K562 (cell line): ENCODE data around the gene HIVEP2. TPM values are rescaled to one million over a fixed set of nuclear protein-coding genes. Genes with fewer than 3 reads are reported as not detected.
A peak's percentile ranks its signal among the peaks of the same experiment; 100 is the strongest.

Experiments used
- ATAC-seq: fragments of 200-7000 bp; cut with Tn5 transposase; 3 replicates; pipeline ENCODE4 v1.9.1; 2020; ENCODE audit warnings: moderate library complexity
- BruUV-seq: library from RNA; stranded (reverse); fragments of 400-500 nt; replicated peaks from 2 replicates; lab custom pipeline; 2021; lab: Mats Ljungman, UMichigan
- CTCF ChIA-PET: fragments of 300-600 bp; formaldehyde crosslinking; extraction: SDS; loops from one replicate; lab custom pipeline; 2021; ENCODE audit warnings: low intra/inter-chr PET ratio; lab: Yijun Ruan, JAX
- POLR2A ChIA-PET: fragments of 300-600, 350-650 bp; sonication (Branson Sonifier 250); formaldehyde crosslinking; extraction: SDS; loops from one replicate; lab custom pipeline; 2021; ENCODE audit warnings: antibody characterized with exemption, inconsistent platforms; lab: Yijun Ruan, JAX
- DNase-seq, 4 experiments: peaks; one replicate each; pipeline versions ENCODE4 v3.0.0 to v3.0.0-alpha.2; 2011 to 2018; ENCODE audit warnings: low spot score in 3 of 4, mixed read lengths in 3 of 4; ENCODE audit errors: extremely low read depth in 1 of 4
- FAIRE-seq: peaks from 2 replicates; lab custom pipeline; 2011; peaks lifted over from hg19 to GRCh38; lab: Jason Lieb, UNC
- H2AFZ ChIP-seq: 2 replicates; pipeline ENCODE4 v1.6.0; 2011; ENCODE audit warnings: low read depth, low read length, control low read depth, inconsistent platforms
- H3K27ac ChIP-seq: fragments of 200-600 bp; 3 replicates; pipeline ENCODE4 v1.8.0; 2011; ENCODE audit warnings: low read depth, mild to moderate bottlenecking, control low read depth, inconsistent platforms, low read length, moderate library complexity, mixed read lengths; ENCODE audit errors: extremely low read depth
- H3K27me3 ChIP-seq, 2 experiments: fragments of 300-600 bp in 1 of 2; 2 replicates in 1 of 2; 3 replicates in 1 of 2; pipeline versions ENCODE4 v1.6.0 to v1.8.0; 2011; ENCODE audit warnings: inconsistent platforms in 2 of 2, low read length in 2 of 2, mild to moderate bottlenecking in 1 of 2, mixed read lengths in 1 of 2, moderate library complexity in 1 of 2; ENCODE audit not compliant: control insufficient read depth in 2 of 2, insufficient read depth in 2 of 2
- H3K36me3 ChIP-seq: fragments of 300-600 bp; 3 replicates; pipeline ENCODE4 v1.8.0; 2011; ENCODE audit warnings: mild to moderate bottlenecking, low read length, inconsistent platforms; ENCODE audit not compliant: control insufficient read depth, insufficient read depth
- H3K4me1 ChIP-seq, 2 experiments: fragments of 200-600 bp in 1 of 2; replicated peaks in 1 of 2; 2 replicates in 1 of 2; 3 replicates in 1 of 2; pipeline versions ENCODE4 v1.5.1 to v1.8.0; 2011; ENCODE audit warnings: inconsistent platforms in 2 of 2, low read length in 2 of 2, mild to moderate bottlenecking in 1 of 2, mixed read lengths in 1 of 2, moderate library complexity in 1 of 2; ENCODE audit not compliant: control insufficient read depth in 2 of 2, insufficient read depth in 2 of 2
- H3K4me2 ChIP-seq: 2 replicates; pipeline ENCODE4 v1.6.1; 2011; ENCODE audit warnings: low read length, control low read depth, inconsistent platforms, mixed read lengths; ENCODE audit not compliant: insufficient read depth
- H3K4me3 ChIP-seq: fragments of 200-600 bp; sonication (generic), shearing (Covaris generic); 2 replicates; pipeline ENCODE4 v1.5.1; 2016; ENCODE audit warnings: control low read depth, inconsistent platforms
- H3K79me2 ChIP-seq: fragments of 200-600 bp; 3 replicates; pipeline ENCODE4 v1.8.0; 2011; ENCODE audit warnings: low read length, inconsistent platforms; ENCODE audit not compliant: control insufficient read depth, insufficient read depth
- H3K9ac ChIP-seq, 2 experiments: 2 replicates each; pipeline versions ENCODE4 v1.6.0 to v1.6.1; 2011; ENCODE audit warnings: low read depth in 2 of 2, low read length in 2 of 2, control low read depth in 1 of 2, inconsistent platforms in 1 of 2, mild to moderate bottlenecking in 1 of 2, mixed read lengths in 1 of 2; ENCODE audit not compliant: insufficient read depth in 1 of 2
- H3K9me1 ChIP-seq: one replicate; pipeline ENCODE4 v1.6.0; 2011; ENCODE audit warnings: inconsistent platforms, mild to moderate bottlenecking, low read length, moderate library complexity; ENCODE audit not compliant: control insufficient read depth, insufficient read depth
- H3K9me3 ChIP-seq: replicated peaks from 2 replicates; pipeline ENCODE4 v1.5.1; 2011; ENCODE audit warnings: low read depth, low read length, inconsistent platforms; ENCODE audit not compliant: control insufficient read depth, insufficient read depth
- H4K20me1 ChIP-seq: replicated peaks from 2 replicates; pipeline ENCODE4 v1.6.1; 2011; ENCODE audit warnings: low read length, inconsistent platforms, mixed read lengths; ENCODE audit not compliant: control insufficient read depth, insufficient read depth
- CREM ChIP-seq: IDR thresholded peaks from 2 replicates; pipeline ENCODE4 v1.6.1; 2014; ENCODE audit warnings: antibody characterized with exemption, low read depth
- DMBX1 ChIP-seq: fragments of 250-450 bp; sonication (Bioruptor Pico); IDR thresholded peaks from 2 replicates; pipeline ENCODE4 v1.8.0; 2022; ENCODE audit warnings: inconsistent platforms, mild to moderate bottlenecking, moderate library complexity, borderline replicate concordance
- EP300 ChIP-seq: IDR thresholded peaks from 2 replicates; pipeline ENCODE4 v1.6.1; 2012; ENCODE audit warnings: low read length, improper control_type of control experiment
- FOSL1 ChIP-seq: fragments of 200-800 bp; sonication (Bioruptor generic); conservative IDR thresholded peaks from 2 replicates; pipeline ENCODE4 v1.6.1; 2016; ENCODE audit warnings: missing genetic modification characterization, missing compliant biosample characterization
- GABPA ChIP-seq: fragments of 200-800 bp; sonication (Bioruptor generic); conservative IDR thresholded peaks from 2 replicates; pipeline ENCODE4 v1.6.1; 2016; ENCODE audit warnings: low read depth, missing genetic modification characterization, missing compliant biosample characterization
- MEF2A ChIP-seq: IDR thresholded peaks from 2 replicates; pipeline ENCODE4 v1.6.1; 2011; ENCODE audit warnings: low read depth, mild to moderate bottlenecking, low read length, moderate library complexity; ENCODE audit not compliant: control insufficient read depth
- MEIS2 ChIP-seq: fragments of 450-650 bp; IDR thresholded peaks from 2 replicates; pipeline ENCODE4 v1.6.1; 2014; ENCODE audit warnings: mild to moderate bottlenecking; ENCODE audit not compliant: partially characterized antibody
- NR2C2 ChIP-seq, 2 experiments: fragments of 200-800 bp in 1 of 2; sonication (Bioruptor generic) in 1 of 2; sonication (generic) in 1 of 2; formaldehyde crosslinking in 1 of 2; IDR thresholded peaks; 2 replicates each; pipeline versions ENCODE4 v1.6.1 to v1.8.0; 2016 to 2022; ENCODE audit warnings: mild to moderate bottlenecking in 1 of 2, missing compliant biosample characterization in 1 of 2, missing genetic modification characterization in 1 of 2, missing genetic modification reagents in 1 of 2
- TEAD1 ChIP-seq, 2 experiments: fragments of 450-650 bp in 1 of 2; sonication (generic) in 1 of 2; formaldehyde crosslinking; IDR thresholded peaks; 2 replicates each; pipeline versions ENCODE4 v1.4.0 to v1.8.0; 2020 to 2022; ENCODE audit warnings: mild to moderate bottlenecking in 2 of 2, missing genetic modification reagents in 1 of 2
- ZBTB17 ChIP-seq: fragments of 450-650 bp; formaldehyde crosslinking; IDR thresholded peaks from 2 replicates; pipeline ENCODE4 v1.4.0; 2020; ENCODE audit warnings: mild to moderate bottlenecking
- WGBS: fragments of 100-300 bp; shearing (Covaris generic); methylation state at CpG from one replicate; pipeline ENCODE4 v1.1.6; 2016; ENCODE audit warnings: low coverage, mixed read lengths; ENCODE audit not compliant: insufficient coverage; ENCODE audit errors: missing lambda C conversion rate; 5-methylcytosine and 5-hydroxymethylcytosine counted together
- in situ Hi-C: fragments of 300-500 bp; cut with MboI; formaldehyde crosslinking; loops from 4 replicates; pipeline ENCODE4 v1.15.0; 2018; ENCODE audit warnings: inconsistent platforms, mixed read lengths
- intact Hi-C: fragments of 100-400 bp; cut with micrococcal nuclease; formaldehyde crosslinking; loops from 2 replicates; pipeline ENCODE4 v1.14.2; 2022
- polyA plus RNA-seq, 8 experiments: library from polyadenylated mRNA; depleted of rRNA in 4 of 8; stranded (reverse) in 5 of 8; unstranded in 3 of 8; fragments of >200 nt; fragmentation: Nextera tagmentation in 2 of 8; fragmentation: Illumina TruSeq in 1 of 8; extraction: Ambion mirVana in 2 of 8; extraction: Trizol in 1 of 8; gene quantifications; 2 replicates each; pipeline versions ENCODE4 v1.2.1 to v1.2.3, GENCODE V29; 2011 to 2014; ENCODE audit warnings: inconsistent platforms in 1 of 8, missing spikeins in 1 of 8
- total RNA-seq, 7 experiments: library from RNA; depleted of rRNA in 6 of 7; stranded (reverse); fragments of >200 nt in 6 of 7; fragmentation: Illumina TruSeq in 2 of 7; extraction: Trizol in 2 of 7; gene quantifications; 2 replicates each; pipeline versions ENCODE4 v1.2.1 to v1.2.3, GENCODE V29; 2011 to 2021; ENCODE audit warnings: low replicate concordance in 1 of 7
- TF ChIP-seq, protein P1 (sequence below): fragments of 200-800 bp; sonication (Bioruptor generic); IDR thresholded peaks from 2 replicates; pipeline ENCODE4 v1.6.1; 2017; ENCODE audit warnings: missing genetic modification characterization, missing compliant biosample characterization
- TF ChIP-seq, protein P2 (sequence below), 2 experiments: IDR thresholded peaks in 1 of 2; conservative IDR thresholded peaks in 1 of 2; 2 replicates each; pipeline ENCODE4 v1.6.1; 2016; ENCODE audit warnings: low read depth in 2 of 2, mild to moderate bottlenecking in 1 of 2, missing compliant biosample characterization in 1 of 2, missing genetic modification characterization in 1 of 2, moderate library complexity in 1 of 2
- TF ChIP-seq, protein P3 (sequence below): fragments of 450-650 bp; IDR thresholded peaks from 2 replicates; pipeline ENCODE4 v1.6.1; 2016

HIVEP2 gene
- total and polyA plus RNA-seq, 9 of the 15 experiments (the other 6 are each of a cell fraction or from before 2014, with no cell fraction given): under 0.01 to 1.2 (median 0.31) TPM

DNA sequence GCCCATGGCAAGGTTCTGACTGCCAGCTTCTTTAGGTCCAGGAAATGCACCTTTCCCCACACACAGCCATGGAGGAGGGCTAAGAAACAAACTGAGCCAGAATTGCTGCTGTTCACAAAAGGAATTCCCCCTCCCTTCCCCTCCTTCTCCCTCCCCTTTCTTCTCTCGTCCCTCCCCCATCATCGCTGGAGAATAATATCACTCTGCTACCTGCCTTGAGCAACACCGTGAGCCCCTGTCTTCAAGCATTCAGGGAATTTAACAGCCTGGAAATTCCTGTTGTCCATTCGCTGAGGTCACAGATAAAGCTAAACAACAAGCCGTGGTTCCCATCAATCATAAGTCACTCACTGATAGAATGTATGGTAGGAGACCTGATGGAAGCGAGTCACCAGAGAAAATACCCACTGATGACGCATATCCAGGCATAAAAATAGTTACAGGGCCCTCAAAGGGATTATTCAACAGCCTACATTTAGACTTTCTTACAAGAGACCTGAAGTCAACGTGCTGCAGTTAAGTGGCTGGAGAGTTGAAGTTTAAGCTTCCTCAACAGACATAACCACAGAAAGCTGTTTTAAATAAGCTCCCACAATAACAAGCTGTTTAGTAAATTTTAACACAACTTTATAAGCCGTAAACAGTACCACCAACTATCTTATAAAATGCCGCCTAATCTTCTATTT lies 59.7 kb downstream of the HIVEP2 start:
- FAIRE-seq (no peak), DNase-seq (peak in 1 of 4 experiments; percentile 31), ATAC-seq (no peak; the same call in 1 of the 3 replicates)
- Histone ChIP-seq H3K9ac (no peak overlapping the region), H3K27me3 (0 out of 5 replicates have a peak, but pooled peaks cover 0 to under 1% of the 10 kb centered on the region in 2 experiments), H3K27ac (no peak overlapping the region), H2AFZ (no peak overlapping the region), H3K9me1 (no peaks in the 10 kb centered on the region), H3K36me3 (no peaks in the 10 kb centered on the region), H3K9me3 (no peaks in the 10 kb centered on the region), H3K4me1 (no peaks in the 10 kb centered on the region), H4K20me1 (no peaks in the 10 kb centered on the region), H3K4me3 (no peak overlapping the region), H3K79me2 (no peaks in the 10 kb centered on the region), H3K4me2 (no peak overlapping the region)
- POLR2A ChIA-PET: interaction anchor here (0.6 kb wide), 1 partner anchor 80 kb away, joined by 3 read pairs; no protein-coding TSS in a partner anchor
- no TSS peak for BruUV-seq
- in situ Hi-C loops (no loop called here), intact Hi-C loops (no loop called here)
- 0% methylated on average over 10 of the region's 10 CpGs for WGBS
- CTCF ChIA-PET: no interaction called here
- TF ChIP-seq NR2C2 (CRISPR knock-in tag; IDR thresholded peaks at IDR 0.05) (no peak), NR2C2 (tag; IDR thresholded peaks at IDR 0.05) (peak; percentile 23; the same call in 1 of the 2 replicates), MEIS2 (peak; percentile 82), FOSL1 (peak; percentile 50), TEAD1 (CRISPR knock-in tag; IDR thresholded peaks at IDR 0.05) (0 out of 4 replicates have a peak, but pooled peaks of 1 of the 2 experiments have one; percentile 42), GABPA (tag) (peak; percentile 39), EP300 (no peak), DMBX1 (no peak), ZBTB17 (CRISPR knock-in tag) (0 out of 2 replicates have a peak, but pooled peaks have one; percentile 42), MEF2A (peak; percentile 80; the same call in 1 of the 2 replicates), CREM (peak; percentile 64)
- TF ChIP-seq, protein P1, sequence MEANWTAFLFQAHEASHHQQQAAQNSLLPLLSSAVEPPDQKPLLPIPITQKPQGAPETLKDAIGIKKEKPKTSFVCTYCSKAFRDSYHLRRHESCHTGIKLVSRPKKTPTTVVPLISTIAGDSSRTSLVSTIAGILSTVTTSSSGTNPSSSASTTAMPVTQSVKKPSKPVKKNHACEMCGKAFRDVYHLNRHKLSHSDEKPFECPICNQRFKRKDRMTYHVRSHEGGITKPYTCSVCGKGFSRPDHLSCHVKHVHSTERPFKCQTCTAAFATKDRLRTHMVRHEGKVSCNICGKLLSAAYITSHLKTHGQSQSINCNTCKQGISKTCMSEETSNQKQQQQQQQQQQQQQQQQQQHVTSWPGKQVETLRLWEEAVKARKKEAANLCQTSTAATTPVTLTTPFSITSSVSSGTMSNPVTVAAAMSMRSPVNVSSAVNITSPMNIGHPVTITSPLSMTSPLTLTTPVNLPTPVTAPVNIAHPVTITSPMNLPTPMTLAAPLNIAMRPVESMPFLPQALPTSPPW (CRISPR knock-in tag): peak; percentile 42; the same call in 1 of the 2 replicates
- TF ChIP-seq, protein P2, sequence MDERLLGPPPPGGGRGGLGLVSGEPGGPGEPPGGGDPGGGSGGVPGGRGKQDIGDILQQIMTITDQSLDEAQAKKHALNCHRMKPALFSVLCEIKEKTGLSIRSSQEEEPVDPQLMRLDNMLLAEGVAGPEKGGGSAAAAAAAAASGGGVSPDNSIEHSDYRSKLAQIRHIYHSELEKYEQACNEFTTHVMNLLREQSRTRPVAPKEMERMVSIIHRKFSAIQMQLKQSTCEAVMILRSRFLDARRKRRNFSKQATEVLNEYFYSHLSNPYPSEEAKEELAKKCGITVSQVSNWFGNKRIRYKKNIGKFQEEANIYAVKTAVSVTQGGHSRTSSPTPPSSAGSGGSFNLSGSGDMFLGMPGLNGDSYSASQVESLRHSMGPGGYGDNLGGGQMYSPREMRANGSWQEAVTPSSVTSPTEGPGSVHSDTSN (CRISPR knock-in tag; IDR thresholded peaks at IDR 0.05; ENCODE audit: low read depth): no peak
- TF ChIP-seq, protein P2 (tag; conservative IDR thresholded peaks at IDR 0.05; ENCODE audit: low read depth): peak; percentile 71
- TF ChIP-seq, protein P3, sequence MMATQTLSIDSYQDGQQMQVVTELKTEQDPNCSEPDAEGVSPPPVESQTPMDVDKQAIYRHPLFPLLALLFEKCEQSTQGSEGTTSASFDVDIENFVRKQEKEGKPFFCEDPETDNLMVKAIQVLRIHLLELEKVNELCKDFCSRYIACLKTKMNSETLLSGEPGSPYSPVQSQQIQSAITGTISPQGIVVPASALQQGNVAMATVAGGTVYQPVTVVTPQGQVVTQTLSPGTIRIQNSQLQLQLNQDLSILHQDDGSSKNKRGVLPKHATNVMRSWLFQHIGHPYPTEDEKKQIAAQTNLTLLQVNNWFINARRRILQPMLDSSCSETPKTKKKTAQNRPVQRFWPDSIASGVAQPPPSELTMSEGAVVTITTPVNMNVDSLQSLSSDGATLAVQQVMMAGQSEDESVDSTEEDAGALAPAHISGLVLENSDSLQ: peak; percentile 74
